Transverse colon (tissue), 3 donors: Measurements from ENCODE around the gene NDUFS7.
A peak's percentile ranks its signal among the peaks of the same experiment; 100 is the strongest.

Experiments used
- EP300 ChIP-seq: sonication (generic); formaldehyde crosslinking; IDR thresholded peaks from one replicate; pipeline ENCODE4 v1.6.1; 2017; ENCODE audit warnings: antibody characterized with exemption, low read depth
- TF ChIP-seq, protein P1 (sequence below), 5 experiments: fragments of 200-600 bp in 3 of 5; fragments of 450-650 bp in 2 of 5; sonication (generic) in 3 of 5; IDR thresholded peaks; 1 replicate in 2 of 5; 2 replicates in 3 of 5; pipeline ENCODE4 v1.5.1; 2016 to 2017; ENCODE audit warnings: antibody characterized with exemption in 5 of 5, inconsistent platforms in 3 of 5, mild to moderate bottlenecking in 2 of 5, moderate library complexity in 1 of 5

- TF ChIP-seq EP300 = no peak
- TF ChIP-seq, protein P1, sequence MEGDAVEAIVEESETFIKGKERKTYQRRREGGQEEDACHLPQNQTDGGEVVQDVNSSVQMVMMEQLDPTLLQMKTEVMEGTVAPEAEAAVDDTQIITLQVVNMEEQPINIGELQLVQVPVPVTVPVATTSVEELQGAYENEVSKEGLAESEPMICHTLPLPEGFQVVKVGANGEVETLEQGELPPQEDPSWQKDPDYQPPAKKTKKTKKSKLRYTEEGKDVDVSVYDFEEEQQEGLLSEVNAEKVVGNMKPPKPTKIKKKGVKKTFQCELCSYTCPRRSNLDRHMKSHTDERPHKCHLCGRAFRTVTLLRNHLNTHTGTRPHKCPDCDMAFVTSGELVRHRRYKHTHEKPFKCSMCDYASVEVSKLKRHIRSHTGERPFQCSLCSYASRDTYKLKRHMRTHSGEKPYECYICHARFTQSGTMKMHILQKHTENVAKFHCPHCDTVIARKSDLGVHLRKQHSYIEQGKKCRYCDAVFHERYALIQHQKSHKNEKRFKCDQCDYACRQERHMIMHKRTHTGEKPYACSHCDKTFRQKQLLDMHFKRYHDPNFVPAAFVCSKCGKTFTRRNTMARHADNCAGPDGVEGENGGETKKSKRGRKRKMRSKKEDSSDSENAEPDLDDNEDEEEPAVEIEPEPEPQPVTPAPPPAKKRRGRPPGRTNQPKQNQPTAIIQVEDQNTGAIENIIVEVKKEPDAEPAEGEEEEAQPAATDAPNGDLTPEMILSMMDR (IDR thresholded peaks at IDR 0.05) = peak in 4 of 5 experiments; percentile 12 to 46 (median 30)
These were observed 17.6 kb downstream of the NDUFS7 start, which contains the start of gene GAMT for GRCh38 chr19:1401138-1401888.
